Retina (tissue), 1 donor: Measurements from ENCODE around the gene CFAP54.
"Not testable (repeated sequence)": the region's sequence is repeated elsewhere in the genome, so short reads cannot be mapped to it uniquely, and the experiment has no call there.

ENCODE experiments used
- DNase-seq: peaks from one replicate; pipeline ENCODE4 v3.0.0-alpha.2; 2016

The CFAP54 gene

GRCh38 chr12:96473394-96474093 is 15.8 kb upstream of the CFAP54 start:
- no peak for DNase-seq

DNA sequence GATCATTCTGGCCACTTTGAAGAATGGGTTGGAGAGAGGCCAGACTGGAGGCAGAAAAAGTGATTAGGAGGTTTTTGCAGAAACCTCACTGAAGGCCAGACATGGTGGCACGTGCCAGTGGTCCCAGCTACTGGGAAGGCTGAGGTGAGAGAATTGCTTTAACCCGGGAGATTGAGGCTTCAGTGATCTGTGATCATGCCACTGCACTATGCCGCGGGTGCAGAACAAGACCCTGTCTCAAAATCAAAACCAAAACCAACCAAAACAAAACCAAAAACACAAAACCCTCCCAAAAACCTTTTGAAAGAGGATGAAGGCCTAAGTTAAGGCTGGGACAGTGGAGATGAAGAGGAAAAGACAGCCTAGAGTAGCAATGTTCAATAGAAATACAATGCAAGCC is 15.2 kb upstream of the CFAP54 start:
- DNase-seq, result no peak

- no peak for DNase-seq
Measured at GRCh38 chr12:96478011-96478410, 11.4 kb upstream of the CFAP54 start.

GRCh38 chr12:96482086-96482485 is 7.3 kb upstream of the CFAP54 start:
- no peak for DNase-seq

DNA sequence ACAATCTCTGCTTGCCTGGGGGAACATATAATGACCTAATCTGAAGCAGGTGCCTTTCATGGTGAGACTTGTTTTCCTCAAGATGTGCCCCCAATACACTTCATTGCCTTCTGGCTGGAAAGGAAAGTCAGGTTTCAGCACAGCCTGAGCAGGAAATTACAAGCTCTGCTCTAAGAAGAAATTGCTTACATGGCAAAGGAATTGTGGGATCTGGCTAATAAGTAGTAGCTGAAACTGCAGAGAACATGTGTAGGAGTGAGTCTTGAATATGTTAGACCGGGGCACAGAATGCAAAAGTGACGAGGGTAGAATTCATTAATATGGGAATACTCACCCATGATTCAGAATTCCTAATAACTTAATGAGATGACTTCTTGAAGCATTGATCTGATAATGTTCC is 6.3 kb upstream of the CFAP54 start:
- no peak for DNase-seq

DNA sequence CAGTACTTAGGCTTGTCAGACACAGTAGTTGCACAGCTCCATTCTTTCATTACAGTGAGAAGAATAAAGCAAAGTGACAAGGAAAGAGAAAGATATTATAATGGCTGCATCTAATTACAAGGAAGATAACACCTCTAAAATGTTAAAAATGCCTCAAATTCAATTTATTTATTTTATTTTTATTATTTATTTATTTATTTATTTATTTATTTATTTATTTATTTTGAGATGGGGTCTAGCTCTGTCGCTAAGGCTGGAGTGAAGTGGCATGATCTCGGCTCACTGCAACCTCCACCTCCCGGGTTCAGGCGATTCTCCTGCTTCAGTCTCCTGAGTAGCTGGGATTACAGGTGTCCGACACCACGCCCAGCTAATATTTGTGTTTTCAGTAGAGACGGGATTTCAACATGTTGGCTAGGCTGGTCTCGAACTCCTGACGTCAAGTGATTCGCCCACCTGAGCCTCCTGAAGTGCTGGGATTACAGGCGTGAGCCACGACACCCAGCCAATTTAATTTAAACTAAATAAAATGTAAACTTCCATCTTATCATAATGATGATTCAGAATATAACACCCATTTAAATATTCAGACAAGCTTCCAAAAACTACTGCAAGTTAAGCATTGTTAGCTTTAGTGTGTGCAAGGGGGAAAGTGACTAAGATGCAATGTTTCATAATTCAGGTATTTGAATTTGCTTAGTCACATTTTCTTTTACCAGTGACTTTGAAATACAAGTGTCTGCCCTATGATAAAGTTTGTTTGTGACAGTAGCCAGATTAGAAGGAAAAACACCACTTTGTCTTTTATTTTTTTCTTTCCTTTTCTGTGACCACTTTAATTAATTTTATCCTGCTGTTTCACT is 2.4 kb upstream of the CFAP54 start:
- no peak for DNase-seq

- no peak for DNase-seq
Measured at GRCh38 chr12:96487634-96488033, 1.7 kb upstream of the CFAP54 start.

GRCh38 chr12:96493106-96493505 is 3.7 kb downstream of the CFAP54 start:
- DNase-seq, result no peak

GRCh38 chr12:96494154-96494553 is 4.8 kb downstream of the CFAP54 start:
- DNase-seq, result not testable (repeated sequence)

- no peak for DNase-seq
Measured at GRCh38 chr12:96495155-96495554, 5.8 kb downstream of the CFAP54 start.

DNA sequence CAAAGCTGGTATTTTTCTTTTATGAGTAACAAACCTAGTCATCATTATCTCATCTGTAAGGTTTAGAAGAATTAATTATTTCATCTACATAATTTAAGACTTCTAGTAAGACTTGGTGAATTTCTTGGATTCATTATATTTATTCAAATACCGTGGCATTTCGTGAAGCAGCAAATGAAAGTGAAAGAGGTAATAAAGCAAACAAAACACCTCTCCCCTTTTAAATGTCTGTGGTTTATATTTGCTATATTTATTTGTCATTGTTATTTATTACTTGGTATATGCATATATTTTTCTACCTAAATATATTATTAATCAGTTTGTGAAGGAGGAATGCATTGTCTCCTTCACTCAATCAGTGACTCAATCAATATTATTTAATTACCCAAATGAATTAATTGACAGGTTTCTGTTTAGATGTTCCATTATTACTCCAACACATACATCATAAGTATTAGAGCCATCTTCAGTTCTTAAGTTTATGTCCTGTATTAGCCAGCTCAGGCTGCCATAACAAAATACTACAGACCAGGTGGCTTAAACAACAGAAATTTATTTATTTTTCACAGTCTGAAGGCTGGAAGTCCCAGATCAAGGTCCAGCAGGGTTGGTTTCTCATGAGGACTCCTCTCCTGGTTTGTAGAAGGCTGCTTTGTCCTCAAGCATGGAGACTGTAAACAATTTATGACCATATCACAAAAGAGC is 6.6 kb downstream of the CFAP54 start:
- no peak for DNase-seq

DNA sequence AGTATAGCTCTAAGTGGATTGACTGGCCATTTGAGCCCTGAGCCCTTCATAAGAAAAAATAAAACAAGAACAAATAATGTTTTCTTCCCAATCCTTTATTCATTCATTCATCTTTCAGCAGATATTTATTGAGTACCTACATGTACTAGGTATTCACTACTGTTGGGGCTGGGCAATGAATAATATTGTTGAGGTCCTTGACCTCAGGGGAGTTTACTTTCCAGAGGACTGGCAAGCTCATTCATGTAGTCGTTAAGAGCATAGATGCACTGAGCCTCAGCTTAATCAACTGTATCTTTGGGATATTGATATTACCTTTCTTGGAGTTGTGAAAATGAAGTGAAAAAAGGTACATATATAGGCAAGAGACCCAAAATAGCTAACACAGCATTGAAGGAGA is 7.6 kb downstream of the CFAP54 start:
- no peak for DNase-seq

GRCh38 chr12:96497855-96498254 is 8.5 kb downstream of the CFAP54 start:
- DNase-seq, result no peak

- DNase-seq, result no peak
Measured at GRCh38 chr12:96500693-96501092, 11.3 kb downstream of the CFAP54 start.

DNA sequence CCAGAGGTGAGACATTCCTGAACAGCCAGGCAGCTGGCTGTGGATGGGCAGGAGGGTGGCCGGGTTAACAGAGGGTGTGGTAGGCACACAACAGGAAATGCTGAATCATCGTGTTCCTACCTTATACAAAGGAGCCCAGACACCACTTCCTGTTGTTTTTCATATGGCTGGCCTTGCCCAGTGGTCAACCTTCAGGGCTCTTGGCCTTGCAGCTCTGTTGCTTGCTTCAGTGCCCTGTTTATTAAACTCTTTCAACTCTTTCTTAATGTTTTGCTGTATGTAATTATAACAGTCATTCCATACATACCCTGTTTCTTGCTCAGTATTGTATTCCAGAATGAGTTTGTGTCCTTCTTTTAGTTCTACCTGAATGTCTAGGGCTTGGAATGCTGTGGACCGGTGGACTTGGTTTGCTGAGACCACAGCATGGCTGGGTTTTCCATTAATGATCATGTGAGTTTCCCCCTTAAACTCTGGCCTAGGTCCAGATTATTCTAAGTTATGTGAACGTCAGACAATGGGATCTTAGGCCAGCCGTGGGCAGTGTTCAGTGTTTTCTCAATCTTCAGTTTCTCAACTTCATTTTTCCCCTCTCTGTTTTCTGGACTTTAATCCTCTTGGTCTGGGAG is 11.9 kb downstream of the CFAP54 start:
- no peak for DNase-seq

- DNase-seq, result no peak
Measured at GRCh38 chr12:96501908-96502307, 12.5 kb downstream of the CFAP54 start.

DNA sequence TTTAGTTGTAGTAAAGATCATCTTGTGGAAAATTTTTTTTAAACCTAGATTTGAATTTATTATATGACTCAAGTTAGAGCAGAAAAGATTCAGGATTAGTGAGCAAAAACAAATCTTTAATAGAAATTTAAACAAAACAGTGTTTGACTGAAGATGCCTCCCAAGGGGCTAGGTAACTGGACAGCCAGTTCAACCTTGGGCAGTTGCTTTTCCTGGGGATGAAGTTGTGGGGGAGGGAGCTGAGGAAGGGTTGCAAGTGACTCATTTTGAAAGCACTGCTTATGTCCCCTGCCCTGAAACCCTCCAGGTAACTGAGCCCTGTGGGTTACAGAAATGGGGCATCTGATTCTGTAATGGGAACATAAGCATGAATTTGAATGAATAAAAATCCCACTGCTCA is 13.1 kb downstream of the CFAP54 start:
- DNase-seq, result no peak

DNA sequence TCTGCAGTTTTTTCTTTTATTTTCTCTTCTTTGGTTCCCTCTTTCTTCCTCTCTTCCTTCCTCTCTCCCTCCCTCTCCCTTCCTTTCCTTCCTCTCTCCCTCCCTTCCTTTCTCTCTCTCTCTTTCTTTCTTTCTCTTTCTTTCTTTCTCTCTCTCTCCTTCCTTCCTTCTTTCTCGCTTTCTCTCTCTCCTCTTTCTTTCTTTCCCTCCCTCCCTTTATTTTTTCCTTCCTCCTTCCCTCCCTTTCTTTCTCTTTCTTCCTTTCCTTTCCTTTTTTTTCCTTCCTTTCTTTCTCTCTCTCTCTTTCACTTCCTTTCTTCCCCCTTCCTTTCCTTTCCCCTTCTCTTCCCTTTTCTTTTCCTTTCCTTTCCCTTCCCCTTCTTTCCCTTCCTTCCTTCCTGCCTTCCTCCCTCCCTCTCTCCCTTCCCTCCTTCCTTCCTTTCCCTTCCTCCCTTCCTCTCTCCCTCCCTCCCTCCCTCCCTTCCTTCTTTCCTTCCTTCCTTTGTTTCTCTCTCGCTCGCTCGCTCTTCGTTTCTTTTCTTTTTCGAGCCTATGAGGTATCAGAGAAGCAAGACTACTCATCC is 13.7 kb downstream of the CFAP54 start:
- no peak for DNase-seq

DNA sequence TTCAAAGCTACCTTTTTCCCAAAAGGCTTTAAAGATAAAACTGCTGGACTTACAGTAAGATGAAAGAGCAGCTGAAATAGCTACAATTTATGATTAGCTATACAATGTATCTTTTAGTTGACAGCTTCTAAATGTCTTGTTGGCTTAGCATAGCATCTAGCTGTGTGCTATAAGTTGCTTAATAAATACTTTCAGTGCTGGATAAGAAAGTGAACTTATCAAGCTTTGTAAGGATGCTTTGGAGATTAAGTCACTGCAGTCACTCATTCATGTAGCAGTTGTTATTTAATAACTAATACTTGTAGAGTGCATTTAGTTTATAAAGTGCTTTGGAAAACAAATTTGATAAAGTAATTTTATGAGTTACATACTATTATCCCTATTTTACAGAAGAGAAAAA is 14.6 kb downstream of the CFAP54 start:
- DNase-seq, result no peak

GRCh38 chr12:96506776-96507175 is 17.4 kb downstream of the CFAP54 start:
- no peak for DNase-seq

DNA sequence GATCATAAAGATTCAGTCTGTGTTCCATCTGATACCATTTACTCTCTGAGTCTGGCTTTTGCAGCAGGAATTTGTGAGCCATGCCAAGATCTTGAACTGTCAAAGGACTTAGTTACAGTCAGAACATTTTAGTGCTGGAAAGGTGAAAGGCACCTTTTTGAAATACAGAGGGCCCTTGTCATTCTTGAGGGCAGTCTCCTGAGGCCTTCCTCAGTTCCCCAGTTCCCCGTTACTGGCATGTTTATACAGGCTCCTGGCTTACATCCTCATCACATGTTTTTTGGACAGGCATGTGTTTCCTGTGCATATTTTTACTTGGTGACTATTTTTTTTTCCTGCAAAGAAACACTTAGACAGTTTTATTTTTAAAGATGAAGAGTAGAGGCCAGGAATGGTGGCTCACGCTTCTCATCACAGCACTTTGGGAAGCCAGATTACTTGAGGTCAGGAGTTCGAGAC is 21.0 kb downstream of the CFAP54 start:
- DNase-seq, result no peak

GRCh38 chr12:96513166-96513565 is 23.8 kb downstream of the CFAP54 start:
- no peak for DNase-seq

GRCh38 chr12:96513681-96514080 is 24.3 kb downstream of the CFAP54 start:
- DNase-seq, result no peak
